NT2/D1 (cell line): ENCODE data around the gene COQ3.

Experiments
- DNase-seq: peaks from one replicate; pipeline ENCODE4 v3.0.0-alpha.2; 2011; ENCODE audit warnings: low read depth, low spot score
- H3K27me3 ChIP-seq: 2 replicates; pipeline ENCODE4 v1.6.0; 2011; ENCODE audit warnings: mild to moderate bottlenecking; ENCODE audit not compliant: insufficient read length, insufficient read depth
- H3K36me3 ChIP-seq: 2 replicates; pipeline ENCODE4 v1.6.1; 2011; ENCODE audit warnings: mild to moderate bottlenecking, low read length, mixed read lengths; ENCODE audit not compliant: insufficient read depth, insufficient read length
- H3K4me1 ChIP-seq: 2 replicates; pipeline ENCODE4 v1.5.1; 2011; ENCODE audit not compliant: insufficient read depth, insufficient read length
- H3K4me3 ChIP-seq: 2 replicates; pipeline ENCODE4 v1.5.1; 2011; ENCODE audit warnings: low read depth; ENCODE audit not compliant: insufficient read length
- H3K9ac ChIP-seq: 2 replicates; pipeline ENCODE4 v1.6.0; 2011; ENCODE audit warnings: low read depth; ENCODE audit not compliant: insufficient read length
- H3K9me3 ChIP-seq: 2 replicates; pipeline ENCODE4 v1.5.1; 2011; ENCODE audit warnings: mild to moderate bottlenecking, low read length; ENCODE audit not compliant: insufficient read depth
- SUZ12 ChIP-seq: IDR thresholded peaks from 2 replicates; pipeline ENCODE4 v1.6.1; 2011; ENCODE audit not compliant: insufficient read length, insufficient read depth; ENCODE audit errors: extremely low read depth
- YY1 ChIP-seq: IDR thresholded peaks from 2 replicates; pipeline ENCODE4 v1.6.1; 2011; ENCODE audit not compliant: insufficient read length, insufficient read depth
- ZNF274 ChIP-seq: IDR thresholded peaks from 2 replicates; pipeline ENCODE4 v1.6.1; 2011; ENCODE audit warnings: mild to moderate bottlenecking, low read depth, low read length

Gene COQ3

DNA sequence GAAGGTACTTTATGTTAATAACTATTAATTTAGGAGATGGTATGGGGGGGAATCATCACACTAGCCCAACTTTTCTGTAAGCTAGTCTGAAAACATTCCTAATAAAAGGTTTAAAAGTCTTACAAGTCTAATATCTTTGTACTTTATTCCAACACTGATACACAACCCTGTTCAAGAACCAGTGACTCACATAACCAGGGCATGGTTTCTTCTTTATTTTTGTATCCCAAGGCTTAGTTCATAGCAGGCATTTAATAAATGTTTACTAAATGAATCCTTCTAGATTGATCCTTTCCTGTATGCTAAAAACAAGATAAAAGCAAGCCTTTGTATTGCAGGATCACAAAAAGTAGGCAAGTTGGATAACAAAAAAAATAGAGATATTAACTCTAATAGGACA is 21.5 kb upstream of the COQ3 start:
- TF ChIP-seq SUZ12 (no peak), YY1 (no peak), ZNF274 (no peak)
- Histone ChIP-seq H3K36me3 (peaks cover 45% of the 10 kb centered on the region), H3K4me3 (no peak overlapping the region)

DNA sequence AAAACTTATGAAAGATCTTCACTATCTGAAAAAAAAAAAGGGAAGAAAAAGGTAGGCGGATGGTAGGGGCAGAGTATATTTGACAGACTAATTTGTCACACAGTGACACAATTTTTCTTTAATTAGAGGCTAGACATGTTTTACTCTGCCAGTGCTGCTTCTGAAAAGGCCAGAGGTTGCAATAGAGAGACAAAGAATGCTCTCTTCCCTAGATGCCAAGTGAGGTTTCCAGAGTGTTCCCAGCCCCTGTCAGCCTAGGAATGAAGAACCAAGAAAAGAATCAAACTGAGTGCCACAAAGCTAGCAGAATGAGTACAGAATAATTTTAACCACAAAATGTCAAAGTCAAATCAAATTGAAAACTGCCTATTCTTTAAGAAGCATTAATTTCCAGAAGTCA is 18.1 kb upstream of the COQ3 start:
- Histone ChIP-seq H3K9me3 (no peaks in the 10 kb centered on the region), H3K36me3 (peaks cover 70% of the 10 kb centered on the region), H3K9ac (no peak overlapping the region), H3K4me1 (no peaks in the 10 kb centered on the region), H3K27me3 (no peaks in the 10 kb centered on the region), H3K4me3 (no peak overlapping the region)
- TF ChIP-seq YY1: no peak
- no peak for TF ChIP-seq ZNF274
- TF ChIP-seq SUZ12: no peak
- no peak for DNase-seq

More for the DNA sequence above, 21.5 kb upstream of the COQ3 start:
- Histone ChIP-seq H3K9me3 (no peaks in the 10 kb centered on the region), H3K4me1 (no peaks in the 10 kb centered on the region), H3K27me3 (no peaks in the 10 kb centered on the region), H3K9ac (no peak overlapping the region)
- DNase-seq: no peak

DNA sequence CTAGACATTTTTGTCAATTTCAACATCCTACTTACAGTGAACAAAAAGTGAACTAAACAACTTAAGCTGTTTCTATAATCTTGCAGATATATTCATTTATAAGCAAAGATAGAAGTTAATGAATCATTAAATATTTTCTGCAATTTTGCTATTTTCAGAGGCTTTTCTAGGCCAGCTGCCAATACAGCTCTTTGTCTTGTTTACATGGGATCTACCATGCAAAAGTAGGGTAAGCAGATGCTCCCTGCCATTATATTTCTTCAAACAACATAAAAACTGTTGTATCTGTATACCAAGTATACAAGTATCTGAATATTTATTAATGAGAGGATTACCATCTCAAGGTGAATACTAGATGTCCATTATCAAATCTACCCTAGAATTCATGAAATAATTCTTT is 15.7 kb upstream of the COQ3 start:
- DNase-seq: no peak
- no peak for TF ChIP-seq ZNF274
- no peak for TF ChIP-seq SUZ12
- TF ChIP-seq YY1: no peak
- no peak overlapping the region for H3K4me3 ChIP-seq
- no peaks in the 10 kb centered on the region for H3K27me3 ChIP-seq
- H3K9ac ChIP-seq: no peak overlapping the region
- no peaks in the 10 kb centered on the region for H3K9me3 ChIP-seq
- H3K4me1 ChIP-seq: no peaks in the 10 kb centered on the region
- peaks cover 87% of the 10 kb centered on the region for H3K36me3 ChIP-seq

GRCh38 chr6:99407076-99407475 is 13.1 kb upstream of the COQ3 start:
- no peaks in the 10 kb centered on the region for H3K9me3 ChIP-seq
- no peak for TF ChIP-seq ZNF274
- no peak for TF ChIP-seq YY1
- TF ChIP-seq SUZ12: no peak
- H3K36me3 ChIP-seq: peaks cover 90% of the 10 kb centered on the region

DNA sequence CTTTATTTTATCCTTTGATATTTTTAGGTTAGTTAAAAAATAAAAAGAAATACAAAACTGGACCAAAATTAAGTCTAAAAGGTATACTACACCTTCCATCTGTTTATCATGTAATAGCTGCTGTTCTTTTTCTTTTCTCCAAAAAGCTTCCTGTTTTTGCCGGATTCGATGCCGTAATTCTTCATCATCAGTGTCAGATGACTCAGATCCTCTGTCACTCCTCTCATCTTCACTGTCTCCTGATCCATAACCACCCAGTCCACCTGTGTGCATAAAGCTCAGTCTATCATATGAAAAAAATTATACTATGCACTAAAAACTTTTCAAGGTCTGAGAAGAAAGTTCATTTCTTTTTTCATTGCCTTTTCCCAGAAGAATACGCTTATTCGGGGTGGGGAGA is 8.5 kb upstream of the COQ3 start:
- DNase-seq: no peak
- H3K4me3 ChIP-seq: no peak overlapping the region
- no peak overlapping the region for H3K9ac ChIP-seq
- no peaks in the 10 kb centered on the region for H3K27me3 ChIP-seq
- no peak for TF ChIP-seq SUZ12
- TF ChIP-seq YY1: no peak
- TF ChIP-seq ZNF274: no peak
- H3K9me3 ChIP-seq: no peaks in the 10 kb centered on the region
- H3K4me1 ChIP-seq: no peaks in the 10 kb centered on the region
- peaks cover 91% of the 10 kb centered on the region for H3K36me3 ChIP-seq

More at GRCh38 chr6:99407076-99407475, 13.1 kb upstream of the COQ3 start:
- no peak overlapping the region for H3K4me3 ChIP-seq
- DNase-seq: no peak
- H3K27me3 ChIP-seq: no peaks in the 10 kb centered on the region
- H3K9ac ChIP-seq: no peak overlapping the region
- H3K4me1 ChIP-seq: no peaks in the 10 kb centered on the region

DNA sequence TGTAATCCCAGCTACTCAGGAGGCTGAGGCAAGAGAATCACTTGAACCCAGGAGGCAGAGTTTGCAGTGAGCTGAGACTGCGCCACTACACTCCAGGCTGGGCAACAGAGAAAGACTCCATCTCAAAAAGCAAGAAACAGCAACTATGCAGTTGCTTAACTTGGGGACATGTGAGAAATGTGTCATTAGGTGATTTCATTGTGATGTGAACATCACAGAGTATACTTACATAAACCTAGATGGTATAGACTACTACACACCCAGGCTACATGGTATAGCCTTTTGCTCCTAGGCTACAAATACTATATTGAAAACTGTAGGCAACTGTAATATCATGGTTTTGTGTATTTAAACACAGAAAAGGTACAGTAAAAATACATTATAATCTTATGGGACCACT is 3.3 kb upstream of the COQ3 start:
- H3K9ac ChIP-seq: no peak overlapping the region
- H3K4me3 ChIP-seq: no peak overlapping the region
- no peaks in the 10 kb centered on the region for H3K27me3 ChIP-seq
- H3K4me1 ChIP-seq: no peaks in the 10 kb centered on the region
- H3K36me3 ChIP-seq: peaks cover 43% of the 10 kb centered on the region
- no peaks in the 10 kb centered on the region for H3K9me3 ChIP-seq
- no peak for DNase-seq
- TF ChIP-seq ZNF274 (no peak), YY1 (no peak), SUZ12 (no peak)

- H3K4me1 ChIP-seq: no peaks in the 10 kb centered on the region
- peak overlapping the region; percentile 93 for H3K9ac ChIP-seq
- peaks cover 5% of the 10 kb centered on the region for H3K36me3 ChIP-seq
- DNase-seq: no peak
- peak overlapping the region; percentile 73 for H3K4me3 ChIP-seq
- H3K9me3 ChIP-seq: no peaks in the 10 kb centered on the region
- no peaks in the 10 kb centered on the region for H3K27me3 ChIP-seq
- TF ChIP-seq SUZ12 (no peak), YY1 (no peak), ZNF274 (no peak)
Measured at GRCh38 chr6:99393366-99393697, 663 bp downstream of the COQ3 start.

GRCh38 chr6:99390896-99391295 is 3.1 kb downstream of the COQ3 start:
- TF ChIP-seq YY1 (no peak), ZNF274 (no peak), SUZ12 (no peak)
- no peak for DNase-seq
- Histone ChIP-seq H3K9me3 (no peaks in the 10 kb centered on the region), H3K4me3 (no peak overlapping the region), H3K36me3 (no peaks in the 10 kb centered on the region), H3K4me1 (no peaks in the 10 kb centered on the region), H3K27me3 (no peaks in the 10 kb centered on the region), H3K9ac (no peak overlapping the region)
